NB4 (cell line): ENCODE results near the gene DNAJC15.
A peak's percentile ranks its signal among the peaks of the same experiment; 100 is the strongest.

Experiments used
- DNase-seq: peaks from one replicate; pipeline ENCODE4 v3.0.0; 2010; ENCODE audit warnings: low read depth
- H3K4me3 ChIP-seq: one replicate; pipeline ENCODE4 v1.5.1; 2011; ENCODE audit warnings: mild to moderate bottlenecking, low read depth, low read length, moderate library complexity
- MYC ChIP-seq: IDR thresholded peaks from 2 replicates; pipeline ENCODE4 v1.6.1; 2011; ENCODE audit warnings: low read depth, low read length
- POLR2A ChIP-seq: IDR thresholded peaks from 2 replicates; pipeline ENCODE4 v1.6.1; 2011; ENCODE audit warnings: mild to moderate bottlenecking; ENCODE audit not compliant: insufficient read length; ENCODE audit errors: extremely low read depth
- TF ChIP-seq, protein P1 (sequence below): IDR thresholded peaks from 2 replicates; pipeline ENCODE4 v1.6.1; 2011; ENCODE audit warnings: low read depth, low read length
- TF ChIP-seq, protein P2 (sequence below): IDR thresholded peaks from one replicate; pipeline ENCODE4 v1.5.1; 2012; ENCODE audit warnings: low read depth, low read length

The DNAJC15 gene

GRCh38 chr13:43019811-43020210, 3.6 kb upstream of the DNAJC15 start:
- no peak for DNase-seq
- TF ChIP-seq MYC, result no peak
- no peak for TF ChIP-seq POLR2A
- TF ChIP-seq, protein P1, sequence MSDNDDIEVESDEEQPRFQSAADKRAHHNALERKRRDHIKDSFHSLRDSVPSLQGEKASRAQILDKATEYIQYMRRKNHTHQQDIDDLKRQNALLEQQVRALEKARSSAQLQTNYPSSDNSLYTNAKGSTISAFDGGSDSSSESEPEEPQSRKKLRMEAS, result no peak
- TF ChIP-seq, protein P2, sequence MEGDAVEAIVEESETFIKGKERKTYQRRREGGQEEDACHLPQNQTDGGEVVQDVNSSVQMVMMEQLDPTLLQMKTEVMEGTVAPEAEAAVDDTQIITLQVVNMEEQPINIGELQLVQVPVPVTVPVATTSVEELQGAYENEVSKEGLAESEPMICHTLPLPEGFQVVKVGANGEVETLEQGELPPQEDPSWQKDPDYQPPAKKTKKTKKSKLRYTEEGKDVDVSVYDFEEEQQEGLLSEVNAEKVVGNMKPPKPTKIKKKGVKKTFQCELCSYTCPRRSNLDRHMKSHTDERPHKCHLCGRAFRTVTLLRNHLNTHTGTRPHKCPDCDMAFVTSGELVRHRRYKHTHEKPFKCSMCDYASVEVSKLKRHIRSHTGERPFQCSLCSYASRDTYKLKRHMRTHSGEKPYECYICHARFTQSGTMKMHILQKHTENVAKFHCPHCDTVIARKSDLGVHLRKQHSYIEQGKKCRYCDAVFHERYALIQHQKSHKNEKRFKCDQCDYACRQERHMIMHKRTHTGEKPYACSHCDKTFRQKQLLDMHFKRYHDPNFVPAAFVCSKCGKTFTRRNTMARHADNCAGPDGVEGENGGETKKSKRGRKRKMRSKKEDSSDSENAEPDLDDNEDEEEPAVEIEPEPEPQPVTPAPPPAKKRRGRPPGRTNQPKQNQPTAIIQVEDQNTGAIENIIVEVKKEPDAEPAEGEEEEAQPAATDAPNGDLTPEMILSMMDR, result no peak
- no peak overlapping the region for H3K4me3 ChIP-seq

DNA sequence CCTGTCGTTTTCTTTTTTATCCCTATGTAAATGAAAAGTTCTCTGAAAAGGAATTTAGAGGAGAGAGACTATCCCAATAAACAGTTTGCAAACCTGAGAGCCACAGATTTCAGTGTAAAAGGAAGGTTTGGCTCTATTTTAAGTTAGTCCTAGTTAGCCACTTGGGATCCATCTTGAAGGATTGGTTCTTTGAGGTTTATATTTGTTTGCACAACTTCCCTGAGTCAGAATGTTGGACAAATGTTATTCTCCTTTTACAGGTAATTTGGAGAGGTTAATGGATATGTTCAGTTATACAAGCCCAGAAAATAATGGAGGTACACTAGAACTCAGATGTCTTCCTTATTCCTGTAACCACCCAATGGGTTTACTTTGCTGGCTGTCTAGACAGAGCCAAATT, 2.6 kb upstream of the DNAJC15 start:
- H3K4me3 ChIP-seq, result no peak overlapping the region
- TF ChIP-seq POLR2A (no peak), MYC (no peak)
- TF ChIP-seq, protein P2, result no peak
- TF ChIP-seq, protein P1, result no peak
- DNase-seq, result no peak

DNA sequence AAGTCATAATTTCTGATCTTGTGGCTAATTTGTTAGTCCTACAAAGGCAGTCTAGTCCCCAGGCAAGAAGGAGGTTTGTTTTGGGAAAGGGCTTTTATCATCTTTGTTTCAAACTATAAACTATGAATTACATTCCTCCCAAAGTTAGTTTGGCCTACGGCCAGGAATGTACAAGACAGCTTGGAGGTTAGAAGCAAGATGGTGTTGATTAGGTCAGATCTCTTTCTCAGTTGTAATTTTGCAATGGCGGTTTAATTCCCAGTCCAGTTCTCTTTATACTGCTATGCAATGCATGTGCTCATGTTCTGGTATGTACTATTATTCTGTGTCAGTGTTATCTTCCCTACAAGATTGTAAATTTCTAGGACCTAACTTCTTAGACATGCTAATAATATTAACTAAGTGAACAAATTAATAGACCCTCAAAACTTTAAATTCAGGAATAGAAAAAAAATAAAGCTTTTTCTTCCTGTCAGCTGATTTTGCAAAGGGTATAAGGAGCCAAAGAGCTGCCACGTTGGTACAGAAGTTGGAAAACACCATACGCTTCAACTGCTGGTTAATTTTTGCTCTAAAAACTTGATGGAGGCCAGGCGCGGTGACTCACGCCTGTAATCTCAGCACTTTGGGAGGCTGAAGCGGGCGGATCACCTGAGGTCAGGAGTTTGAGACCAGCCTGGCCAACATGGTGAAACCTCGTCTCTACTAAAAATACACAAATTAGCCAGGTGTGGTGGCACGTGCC, 1.3 kb upstream of the DNAJC15 start:
- H3K4me3 ChIP-seq, result no peak overlapping the region
- DNase-seq, result no peak
- TF ChIP-seq, protein P2, result no peak
- TF ChIP-seq POLR2A, result no peak

DNA sequence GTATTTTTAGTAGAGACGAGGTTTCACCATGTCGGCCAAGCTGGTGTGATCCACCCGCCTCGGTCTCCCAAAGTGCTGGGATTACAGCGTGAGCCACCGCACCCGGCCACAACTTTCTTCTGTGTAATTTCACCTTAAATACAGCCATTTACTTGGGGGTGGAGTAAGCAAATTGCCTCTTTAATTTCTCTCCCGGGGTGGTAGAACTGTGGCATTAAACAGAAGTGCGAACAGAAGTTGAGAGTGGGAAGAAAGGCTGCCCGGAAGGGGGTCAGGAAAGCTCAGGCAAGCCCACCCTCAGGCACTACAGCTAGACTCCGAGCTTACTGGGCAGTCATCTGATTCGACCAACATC, 475 bp upstream of the DNAJC15 start:
- DNase-seq, result no peak
- no peak for TF ChIP-seq MYC
- TF ChIP-seq POLR2A, result no peak
- TF ChIP-seq, protein P2, result no peak
- TF ChIP-seq, protein P1, result no peak
- H3K4me3 ChIP-seq, result no peak overlapping the region

GRCh38 chr13:43026262-43026661, 2.9 kb downstream of the DNAJC15 start:
- DNase-seq, result peak; percentile 64
- TF ChIP-seq MYC (no peak), POLR2A (no peak)
- TF ChIP-seq, protein P1, result no peak
- TF ChIP-seq, protein P2, result no peak
- H3K4me3 ChIP-seq, result no peak overlapping the region

DNA sequence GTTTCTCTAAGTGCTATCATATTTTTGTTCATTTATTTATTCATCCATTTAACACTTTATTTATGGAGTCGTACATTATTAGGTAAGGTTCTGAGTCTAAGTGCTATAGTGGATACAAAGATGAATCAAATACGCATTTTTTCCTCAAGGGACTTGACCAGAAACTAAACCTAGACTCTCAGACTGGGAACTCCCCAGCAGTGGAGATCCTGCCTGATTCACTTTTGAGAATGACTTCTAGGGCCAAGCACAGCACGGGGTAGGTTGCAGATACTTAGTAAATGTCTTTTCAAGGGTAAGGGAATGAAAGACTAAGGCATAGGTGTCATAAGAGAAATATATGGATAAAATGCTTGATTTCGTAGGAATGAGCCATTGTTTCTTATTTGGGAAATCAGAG, 7.2 kb downstream of the DNAJC15 start:
- TF ChIP-seq, protein P1, result no peak
- TF ChIP-seq POLR2A (no peak), MYC (no peak)
- TF ChIP-seq, protein P2, result no peak
- no peak for DNase-seq

More for the DNA sequence above, 7.2 kb downstream of the DNAJC15 start:
- no peak overlapping the region for H3K4me3 ChIP-seq
